DND-41 (cell line): ENCODE data around the gene PHACTR4.
"Not testable (repeated sequence)": the region's sequence is repeated elsewhere in the genome, so short reads cannot be mapped to it uniquely, and the experiment has no call there.

ENCODE experiments used
- ATAC-seq: fragments of 200-7000 bp; cut with Tn5 transposase; 3 replicates; pipeline ENCODE4 v1.9.1; 2021; ENCODE audit warnings: low read depth; ENCODE audit not compliant: insufficient read depth
- DNase-seq: peaks from one replicate; pipeline ENCODE4 v3.0.0-alpha.2; 2020
- H2AFZ ChIP-seq: 2 replicates; pipeline ENCODE4 v1.6.0; 2012; ENCODE audit warnings: low read depth, low read length
- H3K27ac ChIP-seq: 2 replicates; pipeline ENCODE4 v1.5.1; 2012; ENCODE audit warnings: low read length, inconsistent platforms
- H3K27me3 ChIP-seq: fragments of 200-600 bp; sonication (generic); 2 replicates; pipeline ENCODE4 v1.6.0; 2012; ENCODE audit warnings: low read length, mild to moderate bottlenecking, inconsistent platforms; ENCODE audit not compliant: insufficient read depth, poor library complexity
- H3K36me3 ChIP-seq: 2 replicates; pipeline ENCODE4 v1.5.1; 2012; ENCODE audit warnings: low read length, inconsistent platforms; ENCODE audit not compliant: insufficient read depth
- H3K4me1 ChIP-seq: 2 replicates; pipeline ENCODE4 v1.5.1; 2012; ENCODE audit warnings: mild to moderate bottlenecking, low read length; ENCODE audit not compliant: insufficient read depth
- H3K4me2 ChIP-seq: 2 replicates; pipeline ENCODE4 v1.6.0; 2012; ENCODE audit warnings: mild to moderate bottlenecking, moderate library complexity, low read length, inconsistent platforms; ENCODE audit not compliant: insufficient read depth
- H3K4me3 ChIP-seq, 2 experiments: fragments of 200-600 bp in 1 of 2; shearing (Covaris generic) in 1 of 2; 2 replicates each; pipeline ENCODE4 v1.5.1; 2012 to 2016; ENCODE audit warnings: inconsistent platforms in 2 of 2, low read length in 2 of 2, mild to moderate bottlenecking in 2 of 2, low read depth in 1 of 2, moderate library complexity in 1 of 2
- H3K79me2 ChIP-seq: 2 replicates; pipeline ENCODE4 v1.6.0; 2012; ENCODE audit warnings: low read length, inconsistent platforms; ENCODE audit not compliant: insufficient read depth
- H3K9ac ChIP-seq: 2 replicates; pipeline ENCODE4 v1.6.0; 2012; ENCODE audit warnings: low read depth, mild to moderate bottlenecking, inconsistent platforms, low read length, moderate library complexity
- H3K9me3 ChIP-seq: 2 replicates; pipeline ENCODE4 v1.5.1; 2012; ENCODE audit warnings: low read length, moderate library complexity, mild to moderate bottlenecking, inconsistent platforms; ENCODE audit not compliant: insufficient read depth, severe bottlenecking
- H4K20me1 ChIP-seq: 2 replicates; pipeline ENCODE4 v1.6.0; 2012; ENCODE audit warnings: low read length; ENCODE audit not compliant: insufficient read depth
- CTCF ChIP-seq: IDR thresholded peaks from 2 replicates; pipeline ENCODE4 v1.5.1; 2012; ENCODE audit warnings: borderline replicate concordance, low read length, moderate library complexity, mild to moderate bottlenecking; ENCODE audit not compliant: poor library complexity, severe bottlenecking; ENCODE audit errors: extremely low read depth
- EZH2 ChIP-seq: IDR thresholded peaks from 3 replicates; pipeline ENCODE4 v1.6.1; 2012; ENCODE audit warnings: borderline replicate concordance, low read depth, mild to moderate bottlenecking, moderate library complexity, low read length, inconsistent platforms; ENCODE audit not compliant: severe bottlenecking

Gene PHACTR4

DNA sequence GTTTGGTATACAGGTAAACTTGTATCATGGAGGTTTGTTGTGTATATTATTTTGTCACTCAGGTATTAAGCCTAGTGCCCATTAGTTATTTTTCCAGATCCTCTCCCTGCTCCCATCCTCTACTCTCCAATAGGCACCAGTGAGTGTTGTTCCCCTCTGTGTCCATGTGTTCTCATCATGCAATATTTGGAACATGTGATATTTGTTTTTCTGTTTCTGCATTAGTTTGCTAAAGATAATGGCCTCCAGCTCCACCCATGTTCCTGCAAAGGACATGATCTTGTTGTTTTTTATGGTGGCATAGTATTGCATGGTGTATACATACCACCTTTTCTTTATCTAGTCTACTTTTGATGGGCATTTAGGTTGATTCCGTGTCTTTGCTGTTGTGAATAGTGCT is 10.9 kb downstream of the PHACTR4 start:
- no peak overlapping the region for H3K27ac ChIP-seq
- H3K4me3 ChIP-seq: no peak overlapping the region
- no peak overlapping the region for H3K9ac ChIP-seq
- H3K9me3 ChIP-seq: no peaks in the 10 kb centered on the region
- ATAC-seq (no peak), DNase-seq (no peak)
- no peak overlapping the region for H2AFZ ChIP-seq
- no peak overlapping the region for H3K4me2 ChIP-seq
- peaks cover 3% of the 10 kb centered on the region; the same call in 1 of the 2 replicates for H3K36me3 ChIP-seq
- TF ChIP-seq EZH2 (no peak), CTCF (no peak)
- H4K20me1 ChIP-seq: peaks cover 11% of the 10 kb centered on the region; the same call in 1 of the 2 replicates
- no peaks in the 10 kb centered on the region for H3K4me1 ChIP-seq
- H3K27me3 ChIP-seq: no peaks in the 10 kb centered on the region
- H3K79me2 ChIP-seq: peaks cover 87% of the 10 kb centered on the region

DNA sequence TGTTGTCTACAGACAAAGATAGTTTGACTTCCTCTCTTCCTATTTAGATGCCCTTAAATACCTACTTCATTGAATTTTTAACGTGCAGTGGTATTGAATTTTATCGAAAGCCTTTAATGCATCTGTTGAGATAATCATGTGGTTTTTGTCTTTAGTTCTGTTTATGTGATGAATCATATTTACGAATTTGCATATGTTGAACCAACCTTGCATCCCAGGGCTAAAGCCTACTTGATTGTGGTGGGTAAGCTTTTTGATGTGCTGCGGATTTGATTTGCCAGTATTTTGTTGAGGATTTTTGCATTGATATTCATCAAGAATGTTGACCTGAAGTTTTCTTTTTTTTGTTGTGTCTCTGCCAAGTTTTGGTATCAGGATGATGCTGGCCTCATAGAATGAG is 14.2 kb downstream of the PHACTR4 start:
- not testable (repeated sequence) for H2AFZ ChIP-seq, H3K4me3 ChIP-seq, ATAC-seq, H3K4me1 ChIP-seq, H3K9ac ChIP-seq, H4K20me1 ChIP-seq, H3K27ac ChIP-seq, H3K27me3 ChIP-seq, DNase-seq, H3K4me2 ChIP-seq, H3K9me3 ChIP-seq, H3K36me3 ChIP-seq
- H3K79me2 ChIP-seq: peaks cover 91% of the 10 kb centered on the region

DNA sequence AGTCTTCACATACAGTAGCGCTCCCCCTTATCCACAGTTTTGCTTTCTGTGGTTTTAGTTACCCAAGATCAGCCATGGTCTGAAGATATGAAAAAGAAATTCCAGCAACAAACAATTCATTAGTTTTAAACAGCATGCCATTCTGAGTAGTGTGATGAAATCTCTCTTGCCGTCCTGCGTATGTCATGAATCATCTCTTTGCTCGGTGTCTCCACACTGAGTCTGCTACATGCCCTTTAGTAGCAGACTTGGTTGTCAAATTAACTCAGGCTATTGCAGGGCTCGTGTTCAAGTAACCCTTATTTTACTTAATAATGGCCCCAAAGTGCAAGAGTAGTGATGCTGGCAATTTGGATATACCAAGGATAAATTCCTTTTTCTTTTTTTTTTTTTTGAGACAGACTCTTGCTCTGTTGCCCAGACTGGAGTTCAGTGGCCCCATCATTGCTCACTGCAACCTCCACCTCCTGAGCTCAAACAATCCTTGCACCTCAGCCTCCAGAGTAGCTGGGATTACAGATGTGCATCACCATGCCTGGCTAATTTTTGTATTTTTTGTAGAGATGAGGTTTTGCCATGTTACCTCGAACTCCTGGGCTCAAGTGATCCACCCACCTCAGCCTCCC is 22.6 kb downstream of the PHACTR4 start:
- H4K20me1 ChIP-seq: peaks cover 13% of the 10 kb centered on the region; the same call in 1 of the 2 replicates
- no peak for TF ChIP-seq CTCF
- no peak for TF ChIP-seq EZH2
- H3K4me2 ChIP-seq: no peak overlapping the region

DNA sequence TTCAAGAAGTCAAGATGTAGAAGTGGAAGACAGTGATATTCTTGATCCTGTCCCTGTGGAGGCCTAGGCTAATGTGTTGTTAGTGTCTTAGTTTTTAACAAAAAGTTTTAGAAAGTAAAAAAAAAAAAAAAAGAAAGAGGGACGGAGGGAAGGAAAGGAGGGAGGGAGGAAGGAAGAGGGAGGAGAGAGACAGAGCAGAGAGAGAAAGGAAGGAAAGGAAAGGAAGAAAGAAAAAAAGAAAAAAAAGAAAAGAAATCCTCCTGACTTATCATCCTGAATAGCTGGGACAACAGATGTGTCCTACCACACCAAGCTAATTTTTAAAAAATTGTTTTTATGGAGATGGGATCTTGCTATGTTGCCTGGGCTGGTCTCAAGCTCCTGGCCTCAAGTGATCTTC is 24.6 kb downstream of the PHACTR4 start:
- Histone ChIP-seq H3K9ac (no peak overlapping the region), H3K79me2 (peaks cover 77% of the 10 kb centered on the region), H3K4me1 (no peaks in the 10 kb centered on the region), H3K4me3 (no peak overlapping the region), H3K9me3 (no peaks in the 10 kb centered on the region), H3K27ac (no peak overlapping the region), H4K20me1 (peaks cover 13% of the 10 kb centered on the region; the same call in 1 of the 2 replicates), H3K27me3 (no peaks in the 10 kb centered on the region), H3K36me3 (peaks cover 4% of the 10 kb centered on the region; the same call in 1 of the 2 replicates), H3K4me2 (no peak overlapping the region), H2AFZ (no peak overlapping the region)
- no peak for TF ChIP-seq EZH2
- TF ChIP-seq CTCF: no peak
- DNase-seq: no peak
- no peak for ATAC-seq

More for the DNA sequence above, 22.6 kb downstream of the PHACTR4 start:
- Histone ChIP-seq H3K36me3 (no peaks in the 10 kb centered on the region; the same call in 1 of the 2 replicates), H3K4me3 (no peak overlapping the region), H2AFZ (no peak overlapping the region), H3K27me3 (no peaks in the 10 kb centered on the region), H3K27ac (no peak overlapping the region), H3K79me2 (peaks cover 82% of the 10 kb centered on the region), H3K4me1 (no peaks in the 10 kb centered on the region), H3K9ac (no peak overlapping the region), H3K9me3 (no peaks in the 10 kb centered on the region)
- no peak for DNase-seq
- no peak for ATAC-seq
